Measurements from ENCODE around the gene PPP4C.
A peak's percentile ranks its signal among the peaks of the same experiment; 100 is the strongest.
"Not testable (repeated sequence)": the region's sequence is repeated elsewhere in the genome, so short reads cannot be mapped to it uniquely, and the experiment has no call there.

The PPP4C gene

DNA sequence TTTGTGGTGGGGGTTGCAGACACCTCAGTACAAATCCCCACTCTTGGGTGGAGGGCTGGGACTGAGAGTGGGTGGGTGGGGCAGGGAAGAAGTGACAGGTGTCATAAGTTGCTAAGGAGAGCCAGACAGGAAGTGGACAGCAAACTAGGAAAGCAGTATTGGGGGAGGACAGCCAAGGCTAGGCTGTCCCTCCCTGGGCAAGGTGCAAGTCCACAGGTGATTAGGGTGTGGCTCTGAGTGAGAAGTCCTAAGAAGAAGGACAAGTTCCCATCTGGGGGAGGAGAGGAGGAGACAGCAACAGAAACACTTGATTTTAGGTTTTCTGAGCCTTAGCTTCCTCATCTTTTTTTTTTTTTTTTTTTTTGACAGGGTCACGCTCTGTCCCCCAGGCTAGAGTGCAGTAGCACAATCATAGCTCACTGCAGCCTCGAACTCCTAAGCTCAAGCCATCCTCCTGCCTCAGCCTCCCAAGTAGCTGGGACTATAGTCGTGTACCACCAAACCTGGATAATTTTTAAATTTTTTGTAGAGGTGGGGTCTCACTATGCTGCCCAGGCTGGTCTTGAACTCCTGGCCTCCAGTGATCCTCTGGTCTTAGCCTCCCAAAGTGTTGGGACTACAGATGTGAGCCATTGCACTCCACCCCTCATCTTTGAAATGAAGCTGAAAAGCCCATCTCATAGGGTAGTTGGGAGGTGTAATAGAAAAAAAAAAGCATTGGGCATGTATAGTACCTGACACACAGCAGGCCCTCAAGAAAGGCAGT lies 44.7 kb downstream of the PPP4C start:
- H3K4me3 ChIP-seq (ENCODE audit: low read length), result no peak overlapping the region
- no peak for DNase-seq (ENCODE audit: low read depth)
- TF ChIP-seq, protein P1, sequence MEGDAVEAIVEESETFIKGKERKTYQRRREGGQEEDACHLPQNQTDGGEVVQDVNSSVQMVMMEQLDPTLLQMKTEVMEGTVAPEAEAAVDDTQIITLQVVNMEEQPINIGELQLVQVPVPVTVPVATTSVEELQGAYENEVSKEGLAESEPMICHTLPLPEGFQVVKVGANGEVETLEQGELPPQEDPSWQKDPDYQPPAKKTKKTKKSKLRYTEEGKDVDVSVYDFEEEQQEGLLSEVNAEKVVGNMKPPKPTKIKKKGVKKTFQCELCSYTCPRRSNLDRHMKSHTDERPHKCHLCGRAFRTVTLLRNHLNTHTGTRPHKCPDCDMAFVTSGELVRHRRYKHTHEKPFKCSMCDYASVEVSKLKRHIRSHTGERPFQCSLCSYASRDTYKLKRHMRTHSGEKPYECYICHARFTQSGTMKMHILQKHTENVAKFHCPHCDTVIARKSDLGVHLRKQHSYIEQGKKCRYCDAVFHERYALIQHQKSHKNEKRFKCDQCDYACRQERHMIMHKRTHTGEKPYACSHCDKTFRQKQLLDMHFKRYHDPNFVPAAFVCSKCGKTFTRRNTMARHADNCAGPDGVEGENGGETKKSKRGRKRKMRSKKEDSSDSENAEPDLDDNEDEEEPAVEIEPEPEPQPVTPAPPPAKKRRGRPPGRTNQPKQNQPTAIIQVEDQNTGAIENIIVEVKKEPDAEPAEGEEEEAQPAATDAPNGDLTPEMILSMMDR (conservative IDR thresholded peaks at IDR 0.05; ENCODE audit: low read depth, low read length), result no peak

DNA sequence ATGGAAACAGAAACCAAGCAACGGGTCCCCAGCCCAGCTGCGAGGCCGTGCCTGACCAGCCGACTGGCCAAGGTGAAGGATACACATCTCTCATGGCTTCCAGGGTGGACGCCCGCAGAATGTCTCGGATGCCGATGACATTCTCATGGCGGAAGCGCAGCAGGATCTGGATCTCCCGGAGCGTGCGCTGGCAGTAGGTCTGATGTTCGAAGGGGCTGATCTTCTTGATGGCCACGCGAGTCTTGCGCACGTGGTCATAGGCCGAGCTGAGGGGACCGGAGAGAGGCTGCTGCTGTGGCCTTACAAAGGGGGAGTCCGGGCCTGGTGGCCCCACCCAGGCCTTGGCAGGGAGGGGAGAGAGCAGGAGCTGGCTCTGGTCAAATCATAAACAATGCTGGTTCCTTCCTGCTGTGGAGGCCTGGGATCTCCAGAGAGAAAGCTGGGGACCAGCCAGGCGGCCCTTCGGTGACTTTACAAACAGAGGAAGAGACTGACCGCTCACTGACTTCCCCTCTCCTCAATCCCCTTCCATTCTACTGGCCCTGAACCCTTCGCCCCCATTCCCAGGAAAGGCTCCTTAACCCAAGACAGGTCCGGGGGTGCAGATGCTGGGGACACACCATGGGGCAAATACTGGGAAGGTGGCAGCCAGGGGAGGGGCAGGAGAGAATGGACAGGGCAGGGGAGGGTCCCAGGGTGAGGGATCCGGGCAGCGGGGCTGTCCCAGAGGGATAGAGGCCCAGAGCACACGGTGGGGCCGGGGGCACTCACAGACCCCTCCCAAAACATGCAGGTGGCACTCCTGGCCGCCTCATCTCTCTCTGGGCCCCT lies 46.2 kb downstream of the PPP4C start:
- H3K4me3 ChIP-seq (ENCODE audit: low read length), result peak overlapping the region; percentile 77
- DNase-seq (ENCODE audit: low read depth), result no peak

DNA sequence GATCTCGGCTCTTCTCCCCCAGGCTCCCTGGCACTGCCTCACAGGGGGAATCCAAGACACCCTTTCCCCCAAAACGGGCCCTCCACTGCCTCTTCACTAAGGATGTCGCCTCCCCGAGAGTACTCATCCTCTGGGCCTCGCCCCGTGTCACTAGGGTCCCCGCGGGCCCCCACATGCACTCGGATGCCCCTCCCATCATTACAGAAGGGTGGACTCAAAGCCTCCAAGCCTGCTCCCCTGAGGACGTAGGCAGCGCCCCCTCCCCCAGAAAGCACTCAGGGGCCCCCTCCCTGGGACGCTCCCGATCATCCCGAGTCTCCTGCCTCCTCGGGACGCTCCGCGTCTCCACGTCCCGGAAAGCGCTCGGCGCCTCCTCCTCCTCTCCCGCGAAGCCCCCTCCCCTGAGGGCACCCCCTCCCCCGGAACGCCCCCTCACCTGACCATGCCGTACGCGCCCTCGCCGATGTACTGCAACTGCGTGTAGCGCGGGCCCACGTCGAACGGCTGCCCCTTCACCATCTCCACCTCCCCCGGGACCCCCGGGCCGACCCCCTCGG lies 46.9 kb downstream of the PPP4C start:
- DNase-seq (ENCODE audit: low read depth), result no peak
- H3K4me3 ChIP-seq (ENCODE audit: low read length), result peak overlapping the region; percentile 77
- TF ChIP-seq, protein P1 (conservative IDR thresholded peaks at IDR 0.05; ENCODE audit: low read depth, low read length), result no peak

More for the DNA sequence above, 46.2 kb downstream of the PPP4C start:
- TF ChIP-seq, protein P1 (conservative IDR thresholded peaks at IDR 0.05; ENCODE audit: low read depth, low read length), result no peak

DNA sequence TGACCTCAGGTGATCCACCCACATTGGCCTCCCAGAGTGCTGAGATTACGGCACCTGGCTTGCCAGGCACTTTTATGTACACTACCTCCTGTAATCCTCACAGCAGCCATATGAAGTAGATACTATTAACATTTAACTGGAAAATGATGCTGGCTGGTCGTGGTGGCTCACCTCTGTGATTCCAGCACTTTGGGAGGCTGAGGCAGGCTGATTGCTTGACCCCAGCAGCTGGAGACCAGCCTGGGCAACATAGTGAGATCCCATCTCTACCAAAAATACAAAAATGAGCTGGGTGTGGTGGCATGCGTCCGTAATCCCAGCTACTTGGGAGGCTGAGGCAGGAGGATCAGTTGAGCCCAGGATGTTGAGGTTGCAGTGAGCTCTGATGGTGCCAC lies 49.2 kb downstream of the PPP4C start:
- H3K4me3 ChIP-seq (ENCODE audit: low read length), result no peak overlapping the region
- TF ChIP-seq, protein P1 (conservative IDR thresholded peaks at IDR 0.05; ENCODE audit: low read depth, low read length), result no peak
- DNase-seq (ENCODE audit: low read depth), result no peak

DNA sequence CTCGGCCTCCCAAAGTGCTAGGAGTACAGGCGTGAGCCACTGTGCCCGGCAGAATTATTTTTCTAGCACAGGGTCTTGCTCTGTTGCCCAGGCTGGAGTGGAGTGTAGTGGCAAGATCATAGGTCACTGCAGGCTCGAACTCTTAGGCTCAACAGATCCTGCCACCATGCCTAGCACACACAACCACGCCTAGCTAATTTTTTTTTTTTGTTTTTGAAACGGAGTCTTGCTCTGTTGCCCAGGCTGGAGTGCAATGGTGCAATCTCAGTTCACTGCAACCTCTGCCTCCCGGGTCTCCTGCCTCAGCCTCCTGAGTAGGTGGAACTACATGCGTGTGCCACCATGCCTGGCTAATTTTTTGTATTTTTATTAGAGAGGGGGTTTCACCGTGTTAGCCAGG lies 49.9 kb downstream of the PPP4C start:
- H3K4me3 ChIP-seq (ENCODE audit: low read length); DNase-seq (ENCODE audit: low read depth): not testable (repeated sequence)

DNA sequence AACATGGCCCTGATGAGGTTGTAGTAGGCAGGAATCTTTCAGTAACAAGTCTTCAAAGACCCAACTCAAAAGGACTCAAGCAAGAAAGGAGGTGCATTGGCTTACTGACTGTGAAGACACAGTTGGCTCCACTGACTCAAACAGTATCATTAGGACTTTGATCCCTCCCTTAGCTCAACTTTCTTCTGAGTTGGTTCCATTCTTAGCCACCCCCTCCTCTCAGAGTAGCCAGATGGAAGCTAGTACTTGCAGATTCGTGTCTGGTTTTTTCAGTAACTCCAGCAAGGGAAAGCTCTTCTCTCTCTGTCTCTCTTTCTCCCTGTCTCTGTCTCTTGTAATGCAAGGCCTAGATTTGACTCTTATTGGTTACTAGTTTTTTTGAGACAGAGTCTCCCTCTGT lies 52.2 kb downstream of the PPP4C start:
- no peak for DNase-seq (ENCODE audit: low read depth)
- TF ChIP-seq, protein P1 (conservative IDR thresholded peaks at IDR 0.05; ENCODE audit: low read depth, low read length), result no peak
- H3K4me3 ChIP-seq (ENCODE audit: low read length), result no peak overlapping the region

DNA sequence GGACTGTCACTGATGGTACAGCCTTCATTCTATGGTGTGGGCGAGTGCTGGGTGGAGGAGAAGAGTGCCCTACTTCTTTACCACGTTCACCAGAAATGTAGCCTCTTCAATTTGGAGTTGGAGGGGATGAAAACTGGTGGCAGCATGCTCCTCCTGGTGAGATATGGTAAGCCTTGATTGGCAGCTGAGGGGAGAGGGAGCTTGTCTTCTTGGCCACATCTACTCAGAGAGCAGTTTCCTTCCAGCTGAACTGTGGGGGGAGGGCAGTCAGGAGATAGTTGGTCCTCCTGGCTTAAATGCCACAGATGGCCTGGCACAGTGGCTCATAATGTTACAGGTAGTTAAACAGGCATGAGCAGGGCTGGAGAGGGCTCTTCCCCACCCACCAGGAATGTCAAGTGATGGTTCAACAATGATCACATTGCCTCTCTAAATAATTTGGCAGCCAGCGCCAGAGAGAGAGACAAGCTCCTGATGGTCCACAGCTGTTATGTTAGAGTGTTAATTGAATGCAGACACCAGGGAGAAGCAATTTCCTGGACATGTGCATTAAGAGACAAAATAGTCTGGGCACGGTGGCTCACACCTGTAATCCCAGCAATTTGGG lies 56.2 kb downstream of the PPP4C start:
- no peak for DNase-seq (ENCODE audit: low read depth)
- TF ChIP-seq, protein P1 (conservative IDR thresholded peaks at IDR 0.05; ENCODE audit: low read depth, low read length), result no peak
- H3K4me3 ChIP-seq (ENCODE audit: low read length), result no peak overlapping the region
